Panc1 (cell line): Measurements from ENCODE around the gene KCNMA1.

Experiments
- TCF7L2 ChIP-seq: IDR thresholded peaks from 2 replicates; pipeline ENCODE4 v1.6.1; 2011; ENCODE audit warnings: mild to moderate bottlenecking, low read depth, low read length, inconsistent platforms
- TF ChIP-seq, protein P1 (sequence below): fragments of 450-650 bp; IDR thresholded peaks from 2 replicates; pipeline ENCODE4 v1.5.1; 2017; ENCODE audit warnings: mild to moderate bottlenecking

DNA sequence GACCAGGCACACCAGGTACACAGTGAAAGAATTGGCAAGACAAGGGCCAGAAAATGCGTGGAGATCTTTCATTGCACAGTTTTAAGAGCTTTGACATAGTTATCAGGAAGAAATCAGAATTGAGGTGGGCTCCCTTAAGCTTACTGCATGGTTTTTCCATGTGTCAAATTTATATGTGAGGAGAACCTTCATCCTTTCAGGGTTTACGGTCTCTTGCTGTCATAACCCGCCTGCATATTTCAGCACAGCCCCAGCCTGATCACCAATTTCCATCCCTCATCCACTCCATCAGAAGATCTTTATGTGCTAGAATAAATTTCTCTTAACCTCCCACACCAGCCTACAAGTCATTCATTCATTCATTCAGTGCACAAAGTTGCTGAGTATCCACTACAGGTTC, 373.1 kb downstream of the KCNMA1 start:
- TF ChIP-seq, protein P1, sequence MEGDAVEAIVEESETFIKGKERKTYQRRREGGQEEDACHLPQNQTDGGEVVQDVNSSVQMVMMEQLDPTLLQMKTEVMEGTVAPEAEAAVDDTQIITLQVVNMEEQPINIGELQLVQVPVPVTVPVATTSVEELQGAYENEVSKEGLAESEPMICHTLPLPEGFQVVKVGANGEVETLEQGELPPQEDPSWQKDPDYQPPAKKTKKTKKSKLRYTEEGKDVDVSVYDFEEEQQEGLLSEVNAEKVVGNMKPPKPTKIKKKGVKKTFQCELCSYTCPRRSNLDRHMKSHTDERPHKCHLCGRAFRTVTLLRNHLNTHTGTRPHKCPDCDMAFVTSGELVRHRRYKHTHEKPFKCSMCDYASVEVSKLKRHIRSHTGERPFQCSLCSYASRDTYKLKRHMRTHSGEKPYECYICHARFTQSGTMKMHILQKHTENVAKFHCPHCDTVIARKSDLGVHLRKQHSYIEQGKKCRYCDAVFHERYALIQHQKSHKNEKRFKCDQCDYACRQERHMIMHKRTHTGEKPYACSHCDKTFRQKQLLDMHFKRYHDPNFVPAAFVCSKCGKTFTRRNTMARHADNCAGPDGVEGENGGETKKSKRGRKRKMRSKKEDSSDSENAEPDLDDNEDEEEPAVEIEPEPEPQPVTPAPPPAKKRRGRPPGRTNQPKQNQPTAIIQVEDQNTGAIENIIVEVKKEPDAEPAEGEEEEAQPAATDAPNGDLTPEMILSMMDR, result no peak
- no peak for TF ChIP-seq TCF7L2
